Gastroesophageal sphincter (tissue), 3 donors: ENCODE measurements around the gene DKK3.

Experiments used
- CTCF ChIP-seq, 4 experiments: fragments of 200-600 bp in 2 of 4; fragments of 450-650 bp in 2 of 4; sonication (generic) in 1 of 4; IDR thresholded peaks; one replicate each; pipeline ENCODE4 v1.5.1; 2017 to 2019; ENCODE audit warnings: antibody characterized with exemption in 4 of 4, mild to moderate bottlenecking in 2 of 4, moderate library complexity in 2 of 4
- POLR2A ChIP-seq, 2 donors: fragments of 450-650 bp; IDR thresholded peaks; one replicate each; pipeline ENCODE4 v1.6.1; 2017; ENCODE audit warnings: antibody characterized with exemption in 2 of 2, mild to moderate bottlenecking in 2 of 2, moderate library complexity in 1 of 2
- POLR2AphosphoS5 ChIP-seq: sonication (generic); formaldehyde crosslinking; IDR thresholded peaks from one replicate; pipeline ENCODE4 v1.6.1; 2017; ENCODE audit warnings: antibody characterized with exemption

- TF ChIP-seq CTCF (IDR thresholded peaks at IDR 0.05) = no peak
- no peak for TF ChIP-seq POLR2AphosphoS5
- no peak for TF ChIP-seq POLR2A (IDR thresholded peaks at IDR 0.05)
Observed at GRCh38 chr11:11967669-11968510, 40.5 kb downstream of the DKK3 start.
